Breast epithelium (tissue), 4 donors: ENCODE measurements around the gene KCNMB1. TPM values are rescaled to one million over a fixed set of nuclear protein-coding genes. Genes with fewer than 3 reads are reported as not detected.
A peak's percentile ranks its signal among the peaks of the same experiment; 100 is the strongest.

Source experiments
- DNase-seq, 2 donors: peaks; one replicate each; pipeline ENCODE4 v3.0.0-alpha.2; 2019; ENCODE audit warnings: low spot score in 2 of 2
- H3K27ac ChIP-seq, 2 donors: fragments of 200-600 bp; sonication (generic) in 1 of 2; one replicate each; pipeline ENCODE4 v1.5.1; 2016 to 2019; ENCODE audit warnings: mild to moderate bottlenecking in 1 of 2
- H3K27me3 ChIP-seq, 2 donors: fragments of 200-600 bp; sonication (generic) in 1 of 2; one replicate each; pipeline versions ENCODE4 v1.5.1 to v1.6.0; 2017 to 2019; ENCODE audit warnings: control low read depth in 1 of 2, mild to moderate bottlenecking in 1 of 2
- H3K36me3 ChIP-seq: fragments of 200-600 bp; one replicate; pipeline ENCODE4 v1.5.1; 2019
- H3K4me1 ChIP-seq, 2 donors: fragments of 200-600 bp; sonication (generic); one replicate each; pipeline ENCODE4 v1.5.1; 2016 to 2019; ENCODE audit warnings: control low read depth in 1 of 2
- H3K4me3 ChIP-seq, 3 donors: fragments of 200-600 bp; sonication (generic); 1 replicate in 2 of 3; 2 replicates in 1 of 3; pipeline ENCODE4 v1.5.1; 2016 to 2019; ENCODE audit warnings: mild to moderate bottlenecking in 3 of 3, moderate library complexity in 2 of 3
- H3K9me3 ChIP-seq, 2 donors: fragments of 200-600 bp; sonication (generic) in 1 of 2; one replicate each; pipeline ENCODE4 v1.5.1; 2016 to 2019; ENCODE audit warnings: control low read depth in 1 of 2
- POLR2A ChIP-seq: fragments of 450-650 bp; IDR thresholded peaks from one replicate; pipeline ENCODE4 v1.6.1; 2016; ENCODE audit warnings: antibody characterized with exemption, mild to moderate bottlenecking, moderate library complexity
- POLR2AphosphoS5 ChIP-seq, 3 donors: sonication (generic); formaldehyde crosslinking; IDR thresholded peaks; one replicate each; pipeline ENCODE4 v1.6.1; 2017; ENCODE audit warnings: antibody characterized with exemption in 3 of 3
- intact Hi-C: fragments of 100-400 bp; cut with DNase I; formaldehyde crosslinking; loops from one replicate; pipeline ENCODE4 v1.15.1; 2023; ENCODE audit warnings: low total_unique reads
- total RNA-seq, 3 donors: library from RNA; depleted of rRNA; stranded (reverse); fragments of >200 nt; gene quantifications; one replicate each; pipeline ENCODE4 v1.1.0, GENCODE V29; 2016
- TF ChIP-seq, protein P1 (sequence below), 3 donors: fragments of 450-650 bp; IDR thresholded peaks; one replicate each; pipeline ENCODE4 v1.5.1; 2016 to 2017; ENCODE audit warnings: antibody characterized with exemption in 3 of 3, mild to moderate bottlenecking in 3 of 3, moderate library complexity in 3 of 3

Gene KCNMB1
- total RNA-seq, 3 donors from 2014 or later = 0.16 to 6.6 (median 5.1) TPM

DNA sequence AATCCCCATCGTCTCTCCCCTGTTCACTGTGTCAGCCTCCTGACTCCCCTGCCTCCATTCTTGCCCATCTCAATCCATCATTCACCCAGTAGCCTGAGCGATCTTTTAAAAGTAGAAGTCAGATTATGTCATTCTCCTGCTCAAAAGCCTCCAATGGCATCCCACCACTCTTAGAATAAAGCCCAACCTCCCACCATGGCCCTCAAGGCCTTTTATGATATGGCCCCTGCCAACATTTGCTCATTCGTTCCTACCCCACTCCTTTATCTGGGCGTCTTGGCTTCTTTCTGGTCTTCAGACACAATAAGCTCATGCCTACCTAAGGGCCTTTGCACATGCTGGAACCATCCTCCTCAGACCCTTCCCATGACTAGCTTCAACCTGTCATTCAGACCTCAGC, 35.5 kb upstream of the KCNMB1 start:
- H3K27ac ChIP-seq = no peak overlapping the region
- H3K36me3 ChIP-seq = no peaks in the 10 kb centered on the region
- H3K9me3 ChIP-seq = no peaks in the 10 kb centered on the region
- no peak overlapping the region for H3K4me3 ChIP-seq
- TF ChIP-seq POLR2A = no peak
- TF ChIP-seq, protein P1, sequence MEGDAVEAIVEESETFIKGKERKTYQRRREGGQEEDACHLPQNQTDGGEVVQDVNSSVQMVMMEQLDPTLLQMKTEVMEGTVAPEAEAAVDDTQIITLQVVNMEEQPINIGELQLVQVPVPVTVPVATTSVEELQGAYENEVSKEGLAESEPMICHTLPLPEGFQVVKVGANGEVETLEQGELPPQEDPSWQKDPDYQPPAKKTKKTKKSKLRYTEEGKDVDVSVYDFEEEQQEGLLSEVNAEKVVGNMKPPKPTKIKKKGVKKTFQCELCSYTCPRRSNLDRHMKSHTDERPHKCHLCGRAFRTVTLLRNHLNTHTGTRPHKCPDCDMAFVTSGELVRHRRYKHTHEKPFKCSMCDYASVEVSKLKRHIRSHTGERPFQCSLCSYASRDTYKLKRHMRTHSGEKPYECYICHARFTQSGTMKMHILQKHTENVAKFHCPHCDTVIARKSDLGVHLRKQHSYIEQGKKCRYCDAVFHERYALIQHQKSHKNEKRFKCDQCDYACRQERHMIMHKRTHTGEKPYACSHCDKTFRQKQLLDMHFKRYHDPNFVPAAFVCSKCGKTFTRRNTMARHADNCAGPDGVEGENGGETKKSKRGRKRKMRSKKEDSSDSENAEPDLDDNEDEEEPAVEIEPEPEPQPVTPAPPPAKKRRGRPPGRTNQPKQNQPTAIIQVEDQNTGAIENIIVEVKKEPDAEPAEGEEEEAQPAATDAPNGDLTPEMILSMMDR (IDR thresholded peaks at IDR 0.05) = no peak
- TF ChIP-seq POLR2AphosphoS5 (IDR thresholded peaks at IDR 0.05) = no peak
- no peaks in the 10 kb centered on the region for H3K4me1 ChIP-seq
- no peaks in the 10 kb centered on the region for H3K27me3 ChIP-seq
- intact Hi-C loops = no loop called here
- DNase-seq = no peak

DNA sequence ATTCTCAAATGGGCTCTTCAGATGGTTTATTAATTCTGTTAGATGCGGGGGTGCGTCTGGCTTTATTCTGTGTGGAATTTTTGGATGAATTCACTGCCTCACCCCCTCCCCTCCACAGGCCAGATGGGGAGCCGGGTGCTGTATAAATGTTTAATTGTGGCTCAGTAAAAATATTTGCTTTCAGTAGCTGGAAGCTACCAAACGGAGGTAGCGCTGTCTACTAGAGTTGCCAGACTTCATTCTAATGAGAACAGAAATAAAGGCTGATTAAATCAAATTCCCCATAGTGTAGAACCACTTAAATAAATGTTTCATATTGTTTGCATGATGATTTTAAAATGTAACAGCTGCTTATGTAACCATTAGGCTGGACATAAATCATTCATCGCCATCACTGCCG, 34.5 kb upstream of the KCNMB1 start:
- H3K27ac ChIP-seq = no peak overlapping the region
- H3K36me3 ChIP-seq = no peaks in the 10 kb centered on the region
- no peak for DNase-seq
- TF ChIP-seq POLR2AphosphoS5 (IDR thresholded peaks at IDR 0.05) = no peak
- TF ChIP-seq, protein P1 (IDR thresholded peaks at IDR 0.05) = no peak
- no peak for TF ChIP-seq POLR2A
- H3K9me3 ChIP-seq = no peaks in the 10 kb centered on the region
- intact Hi-C loops = no loop called here
- no peak overlapping the region for H3K4me3 ChIP-seq
- no peaks in the 10 kb centered on the region for H3K4me1 ChIP-seq
- H3K27me3 ChIP-seq = no peaks in the 10 kb centered on the region

DNA sequence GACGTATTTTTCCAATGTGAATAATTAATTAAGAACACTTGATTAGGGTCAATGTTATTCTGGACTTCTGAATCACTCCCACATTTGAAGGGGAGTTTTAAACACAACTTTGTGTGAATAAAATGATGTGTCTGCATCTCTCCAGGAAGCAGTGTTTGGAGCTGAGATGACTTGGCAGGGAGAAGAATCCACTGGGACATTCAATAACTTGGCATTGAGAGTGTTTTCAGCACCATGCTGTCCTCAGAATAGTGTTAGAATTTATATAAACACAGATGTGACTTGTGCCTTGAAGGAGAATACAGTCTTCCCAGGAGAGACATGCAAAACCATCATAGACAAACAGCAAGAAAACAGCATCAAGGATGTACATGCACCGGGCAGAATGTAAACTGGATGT, 32.7 kb upstream of the KCNMB1 start:
- intact Hi-C loops = no loop called here

DNA sequence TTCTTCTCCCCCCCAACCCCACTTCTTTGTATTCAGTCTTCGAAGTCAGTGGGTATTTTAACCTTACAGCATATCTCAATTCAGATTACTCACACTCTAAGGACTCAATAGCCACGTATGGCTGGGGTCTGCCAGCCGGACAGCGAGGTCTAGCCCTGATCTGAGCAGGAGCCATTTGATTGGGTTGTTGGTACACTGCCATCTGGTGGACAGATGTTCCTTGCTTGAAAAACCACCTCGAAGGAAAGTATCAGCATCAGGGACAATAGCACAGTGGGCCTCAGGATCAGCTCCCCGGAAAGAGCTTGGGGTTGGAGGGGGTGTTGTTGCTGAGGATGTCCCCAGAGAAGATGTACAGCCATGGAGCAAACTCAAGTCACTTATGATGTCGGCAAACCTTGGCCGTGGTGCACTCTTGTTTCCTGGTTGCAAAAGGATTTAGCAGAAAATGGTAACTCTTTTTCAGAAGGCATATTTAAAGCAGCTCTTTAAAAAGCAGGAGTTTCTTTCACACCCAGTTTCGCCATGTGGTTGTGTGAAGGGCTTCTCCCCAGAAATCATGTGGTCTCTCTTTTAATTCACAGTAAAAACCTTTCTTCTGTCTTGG, 31.7 kb upstream of the KCNMB1 start:
- no peak for TF ChIP-seq POLR2AphosphoS5 (IDR thresholded peaks at IDR 0.05)
- TF ChIP-seq, protein P1 (IDR thresholded peaks at IDR 0.05) = peak; percentile 44 to 68 (median 63)
- no peaks in the 10 kb centered on the region for H3K4me1 ChIP-seq
- intact Hi-C loops = no loop called here
- no peaks in the 10 kb centered on the region for H3K9me3 ChIP-seq
- H3K27me3 ChIP-seq = no peaks in the 10 kb centered on the region
- H3K4me3 ChIP-seq = no peak overlapping the region
- peak in 1 of 2 donors; percentile 45 for DNase-seq
- no peaks in the 10 kb centered on the region for H3K36me3 ChIP-seq
- no peak overlapping the region for H3K27ac ChIP-seq

More for the DNA sequence above, 32.7 kb upstream of the KCNMB1 start:
- Histone ChIP-seq H3K4me3 (no peak overlapping the region), H3K4me1 (no peaks in the 10 kb centered on the region), H3K36me3 (no peaks in the 10 kb centered on the region), H3K27me3 (no peaks in the 10 kb centered on the region), H3K27ac (no peak overlapping the region), H3K9me3 (no peaks in the 10 kb centered on the region)
- TF ChIP-seq POLR2A (no peak), POLR2AphosphoS5 (IDR thresholded peaks at IDR 0.05) (no peak)
- TF ChIP-seq, protein P1 (IDR thresholded peaks at IDR 0.05) = no peak
- DNase-seq = no peak

DNA sequence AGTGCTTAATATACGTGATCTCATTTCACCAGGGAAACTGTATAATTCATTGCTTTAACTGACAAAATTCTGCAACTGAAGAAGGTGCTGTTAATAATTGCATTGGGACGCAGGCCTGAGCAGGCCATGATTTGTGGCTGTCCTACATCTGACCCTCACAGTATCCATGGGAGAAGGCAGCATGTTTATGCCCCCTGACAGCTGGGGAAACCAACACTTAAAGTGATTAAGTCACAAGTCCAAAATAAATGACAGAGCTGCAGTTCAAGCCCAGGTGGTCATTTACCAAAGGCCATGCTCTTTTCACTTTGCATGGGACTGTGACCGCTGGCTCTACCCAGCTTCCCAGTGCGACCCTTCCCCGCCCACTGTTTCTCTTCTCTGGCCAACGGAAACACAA, 30.5 kb upstream of the KCNMB1 start:
- Histone ChIP-seq H3K27ac (no peak overlapping the region), H3K36me3 (no peaks in the 10 kb centered on the region), H3K27me3 (no peaks in the 10 kb centered on the region), H3K9me3 (no peaks in the 10 kb centered on the region), H3K4me1 (no peaks in the 10 kb centered on the region), H3K4me3 (no peak overlapping the region)
- no peak for DNase-seq
- intact Hi-C loops = loop anchor here (10.0 kb wide), 1 partner anchor 195 kb away; no protein-coding TSS in a partner anchor
- TF ChIP-seq POLR2AphosphoS5 (IDR thresholded peaks at IDR 0.05) (no peak), POLR2A (no peak)
- TF ChIP-seq, protein P1 (IDR thresholded peaks at IDR 0.05) = no peak
